DMS53 treated with DMSO at 0.1 percent for 48 hours (cell line): ENCODE data around the gene ADAM21.
"Not testable (repeated sequence)": the region's sequence is repeated elsewhere in the genome, so short reads cannot be mapped to it uniquely, and the experiment has no call there.

ENCODE experiments used
- DNase-seq: peaks from one replicate; lab custom pipeline; 2025; ENCODE audit not compliant: unreplicated experiment; lab: John Stamatoyannopoulos, UW

The ADAM21 gene

DNA sequence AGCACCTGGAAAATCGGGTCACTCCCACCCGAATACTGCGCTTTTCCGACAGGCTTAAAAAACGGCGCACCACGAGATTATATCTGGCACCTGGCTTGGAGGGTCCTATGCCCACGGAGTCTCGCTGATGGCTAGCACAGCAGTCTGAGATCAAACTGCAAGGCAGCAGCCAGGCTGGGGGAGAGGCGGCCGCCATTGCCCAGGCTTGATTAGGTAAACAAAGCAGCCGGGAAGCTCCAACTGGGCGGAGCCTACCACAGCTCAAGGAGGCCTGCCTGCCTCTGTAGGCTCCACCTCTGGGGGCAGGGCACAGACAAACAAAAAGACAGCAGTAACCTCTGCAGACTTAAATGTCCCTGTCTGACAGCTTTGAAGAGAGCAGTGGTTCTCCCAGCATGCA lies 23.5 kb downstream of the ADAM21 start:
- not testable (repeated sequence) for DNase-seq

DNA sequence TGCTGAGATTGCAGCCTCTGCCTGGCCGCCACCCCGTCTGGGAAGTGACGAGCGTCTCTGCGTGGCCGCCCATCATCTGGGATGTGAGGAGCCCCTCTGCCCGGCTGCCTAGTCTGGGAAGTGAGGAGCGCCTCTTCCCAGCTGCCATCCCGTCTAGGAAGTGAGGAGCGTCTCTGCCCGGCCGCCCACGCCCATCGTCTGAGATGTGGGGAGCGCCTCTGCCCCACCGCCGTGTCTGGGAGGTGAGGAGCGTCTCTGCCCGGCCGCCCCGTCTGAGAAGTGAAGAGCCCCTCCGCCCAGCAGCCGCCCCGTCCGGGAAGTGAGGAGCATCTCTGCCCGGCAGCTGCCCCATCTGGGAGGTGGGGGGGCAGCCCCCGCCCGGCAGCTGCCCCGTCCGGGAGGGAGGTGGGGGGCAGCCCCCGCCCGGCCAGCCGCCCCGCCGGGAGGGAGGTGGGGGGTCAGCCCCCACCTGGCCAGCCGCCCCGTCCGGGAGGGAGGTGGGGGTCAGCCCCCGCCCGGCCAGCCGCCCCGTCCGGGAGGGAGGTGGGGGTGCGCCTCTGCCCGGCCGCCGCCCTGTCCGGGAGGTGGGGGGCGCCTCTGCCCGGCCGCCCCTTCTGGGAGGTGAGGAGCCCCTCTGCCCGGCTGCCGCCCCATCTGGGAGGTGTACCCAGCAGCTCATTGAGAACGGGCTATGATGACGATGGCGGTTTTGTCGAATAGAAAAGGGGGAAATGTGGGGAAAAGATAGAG lies 25.6 kb downstream of the ADAM21 start:
- DNase-seq = not testable (repeated sequence)

DNA sequence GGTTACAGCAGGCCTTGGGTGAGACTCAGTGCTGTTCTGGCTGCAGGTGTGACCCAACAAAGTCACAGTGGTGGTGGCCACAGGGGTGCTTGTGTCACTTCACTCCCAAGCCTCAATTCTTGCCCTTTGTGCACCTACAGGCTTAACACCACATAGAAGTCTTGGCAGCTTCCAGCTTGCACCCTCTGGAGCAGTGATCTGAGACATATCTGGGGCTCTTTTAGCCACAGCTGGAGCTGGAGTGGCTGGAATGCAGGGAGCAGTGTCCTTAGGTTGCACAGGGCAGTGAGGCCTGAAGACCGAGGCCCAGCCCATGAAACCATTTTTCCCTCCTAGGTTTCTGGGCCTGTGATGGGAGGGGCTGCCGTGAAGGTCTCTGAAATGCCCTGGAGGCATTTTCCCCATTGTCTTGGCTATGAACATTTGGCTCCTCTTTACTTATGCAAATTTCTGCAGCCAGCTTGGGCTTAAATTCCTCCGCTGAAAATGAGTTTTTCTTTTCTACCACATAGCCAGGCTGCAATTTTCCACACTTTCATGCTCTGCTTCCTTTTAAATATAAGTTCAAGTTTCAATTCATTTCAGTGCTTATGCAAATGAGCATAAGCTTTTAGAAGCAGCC lies 37.7 kb downstream of the ADAM21 start:
- DNase-seq = no peak

DNA sequence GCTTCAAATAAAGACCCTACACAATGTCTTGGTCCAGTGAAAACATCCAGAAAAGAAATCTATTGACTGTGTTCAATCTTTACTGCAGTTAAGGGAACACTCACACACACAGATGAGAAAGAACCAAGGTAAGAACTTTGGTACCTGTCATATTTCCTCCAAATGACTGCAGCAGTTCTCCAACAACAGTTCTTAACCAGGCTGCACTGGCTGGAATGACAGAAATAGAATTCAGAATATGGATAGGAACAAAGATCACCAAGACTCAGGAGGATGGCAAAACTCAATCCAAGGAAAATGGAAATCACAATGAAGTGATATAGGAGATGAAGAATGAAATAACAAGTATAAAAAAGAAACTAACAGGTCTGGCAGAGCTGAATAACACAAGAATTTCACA lies 46.2 kb downstream of the ADAM21 start:
- DNase-seq = no peak
